Activated T-cell treated with anti-CD3 and anti-CD28 coated beads for 4 hours (primary cell): ENCODE data around the gene MTA3.
"Not testable (repeated sequence)": the region's sequence is repeated elsewhere in the genome, so short reads cannot be mapped to it uniquely, and the experiment has no call there.

Experiments
- DNase-seq: peaks from one replicate; pipeline ENCODE4 v3.0.0-alpha.2; 2020

Gene MTA3

GRCh38 chr2:42567806-42568400 is 529 bp upstream of the MTA3 start:
- DNase-seq, result no peak

GRCh38 chr2:42569116-42569711 is 782 bp downstream of the MTA3 start:
- DNase-seq, result no peak

GRCh38 chr2:42569883-42570282 is 1.5 kb downstream of the MTA3 start:
- DNase-seq, result no peak

GRCh38 chr2:42572297-42573081 is 4.1 kb downstream of the MTA3 start:
- DNase-seq, result no peak

GRCh38 chr2:42573256-42573655 is 4.8 kb downstream of the MTA3 start:
- no peak for DNase-seq

- DNase-seq, result no peak
Observed at GRCh38 chr2:42575458-42576064, 7.1 kb downstream of the MTA3 start.

- DNase-seq, result no peak
Observed at GRCh38 chr2:42578621-42579020, 10.2 kb downstream of the MTA3 start.

GRCh38 chr2:42581257-42581656 is 12.8 kb downstream of the MTA3 start:
- DNase-seq, result no peak

- not testable (repeated sequence) for DNase-seq
Observed at GRCh38 chr2:42584628-42585027, 16.2 kb downstream of the MTA3 start.

GRCh38 chr2:42585779-42586178 is 17.3 kb downstream of the MTA3 start:
- DNase-seq, result no peak

GRCh38 chr2:42587526-42588117 is 19.2 kb downstream of the MTA3 start:
- no peak for DNase-seq

DNA sequence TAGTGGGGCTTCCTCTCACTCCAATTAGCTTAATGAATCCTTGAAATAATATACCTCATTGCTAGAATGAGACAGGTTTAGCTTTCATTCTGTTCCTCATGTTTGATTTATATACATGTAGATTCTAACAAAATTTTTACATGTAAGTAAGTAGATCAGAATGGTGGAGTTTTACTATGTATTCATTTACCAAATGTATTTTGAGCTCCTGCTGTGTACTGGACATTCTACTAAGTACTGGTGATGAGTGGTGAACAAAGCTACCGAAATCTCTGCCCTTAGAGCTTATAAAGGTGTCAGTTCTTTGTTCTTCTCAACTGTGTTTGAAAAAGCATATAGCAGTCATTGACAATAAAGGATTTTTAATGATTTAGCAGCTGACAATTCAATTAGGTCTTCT is 19.7 kb downstream of the MTA3 start:
- DNase-seq, result no peak

DNA sequence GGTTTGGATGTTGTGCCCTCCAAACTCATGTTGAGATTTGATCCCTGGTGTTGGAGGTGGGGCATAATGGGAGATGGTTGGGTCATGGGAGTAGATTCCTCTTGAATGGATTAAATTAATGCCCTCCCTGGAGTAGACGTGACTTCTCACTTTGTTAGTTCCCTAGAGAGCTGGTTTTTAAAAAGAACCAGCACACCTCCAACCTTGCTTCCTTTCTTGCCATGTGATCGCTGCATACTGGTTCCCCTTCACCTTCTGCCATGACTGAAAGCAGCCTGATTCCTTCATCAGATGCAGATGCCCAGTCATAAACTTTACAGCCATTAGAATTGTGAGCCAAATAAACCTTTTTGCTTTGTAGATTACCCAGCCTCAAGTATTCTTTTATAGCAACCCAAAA is 21.7 kb downstream of the MTA3 start:
- DNase-seq, result no peak

DNA sequence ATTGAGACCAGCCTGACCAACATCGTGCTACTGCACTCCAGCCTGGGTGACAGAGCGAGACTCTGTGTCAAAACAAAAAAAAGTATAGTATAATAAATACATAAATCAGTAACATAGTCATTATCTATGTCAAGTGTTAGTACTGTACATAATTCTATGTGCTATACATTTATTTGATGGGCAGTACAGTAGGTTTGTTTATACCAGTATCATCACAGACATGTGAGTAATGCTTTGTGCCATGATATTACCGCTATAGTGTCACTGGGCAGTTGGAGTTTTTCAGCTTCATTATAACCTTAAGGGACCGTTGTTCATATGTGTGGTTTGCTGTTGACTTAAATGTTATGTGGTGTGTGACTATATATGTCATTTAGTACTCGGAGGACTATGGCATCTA is 24.9 kb downstream of the MTA3 start:
- no peak for DNase-seq

- DNase-seq, result no peak
Observed at GRCh38 chr2:42598656-42599055, 30.2 kb downstream of the MTA3 start.

DNA sequence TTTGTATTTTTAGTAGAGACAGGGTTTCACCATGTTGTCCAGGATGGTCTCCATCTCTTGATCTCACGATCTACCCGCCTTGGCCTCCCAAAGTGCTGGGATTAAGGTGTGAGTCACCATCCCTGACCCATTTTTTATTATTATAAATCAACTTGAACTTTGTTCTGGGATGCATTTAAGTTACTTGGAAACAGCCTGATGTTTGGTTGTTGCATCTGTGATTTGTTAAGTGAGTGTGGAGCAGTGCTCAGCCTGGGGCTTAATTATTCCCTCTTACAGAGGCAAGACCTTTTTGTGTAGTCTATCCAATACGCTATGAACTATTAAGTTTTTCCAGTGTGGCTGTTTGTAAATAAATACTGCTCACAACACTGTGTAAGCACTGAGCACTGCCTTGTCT is 32.6 kb downstream of the MTA3 start:
- no peak for DNase-seq

DNA sequence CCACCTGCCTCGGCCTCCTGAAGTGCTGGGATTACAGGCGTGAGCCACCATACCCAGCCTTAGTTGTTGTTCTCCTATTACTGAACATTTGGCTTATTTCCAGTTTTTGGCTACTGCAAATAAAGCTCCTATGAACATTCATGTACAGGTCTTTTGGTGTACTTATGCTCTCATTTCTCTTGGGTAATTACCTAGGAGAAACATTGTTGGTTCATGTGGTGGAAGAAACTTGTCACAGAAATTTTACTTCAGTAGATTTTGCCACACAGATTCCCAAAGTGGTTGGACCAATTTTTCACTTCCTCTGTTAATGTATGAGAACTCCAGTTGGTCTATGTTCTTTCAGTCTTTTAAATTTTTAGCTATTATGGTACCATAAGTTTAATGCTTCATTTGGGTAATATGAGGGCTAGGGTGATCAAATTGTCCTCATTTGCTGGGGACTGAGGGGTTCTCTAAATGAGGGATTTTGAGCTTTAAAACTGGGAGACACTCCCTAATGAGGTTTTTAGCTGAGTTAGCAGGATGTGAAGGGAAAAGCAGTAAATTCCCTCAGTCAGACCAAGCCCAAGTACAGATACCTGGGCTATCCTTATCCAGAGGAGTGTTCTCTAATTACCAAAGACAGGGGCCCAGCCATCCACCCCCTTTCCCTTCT is 33.9 kb downstream of the MTA3 start:
- DNase-seq, result no peak

DNA sequence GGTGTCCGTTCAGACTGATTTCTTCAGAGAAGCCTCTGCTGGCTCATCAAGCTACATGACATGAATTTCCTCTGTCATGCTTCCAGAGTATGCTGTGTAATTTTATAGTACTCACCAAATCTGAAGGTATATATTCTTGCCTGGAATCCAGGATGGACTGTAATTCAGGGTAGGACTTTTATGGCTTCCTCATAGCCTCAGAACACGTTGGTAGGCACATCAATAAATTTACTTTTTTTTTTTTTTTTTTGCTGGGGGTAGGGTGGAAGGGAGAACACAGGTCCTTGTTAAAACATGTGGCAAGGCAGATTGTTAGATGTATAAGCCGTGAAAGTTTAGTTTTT is 34.4 kb downstream of the MTA3 start:
- no peak for DNase-seq

GRCh38 chr2:42604341-42604867 is 36.0 kb downstream of the MTA3 start:
- DNase-seq, result not testable (repeated sequence)

DNA sequence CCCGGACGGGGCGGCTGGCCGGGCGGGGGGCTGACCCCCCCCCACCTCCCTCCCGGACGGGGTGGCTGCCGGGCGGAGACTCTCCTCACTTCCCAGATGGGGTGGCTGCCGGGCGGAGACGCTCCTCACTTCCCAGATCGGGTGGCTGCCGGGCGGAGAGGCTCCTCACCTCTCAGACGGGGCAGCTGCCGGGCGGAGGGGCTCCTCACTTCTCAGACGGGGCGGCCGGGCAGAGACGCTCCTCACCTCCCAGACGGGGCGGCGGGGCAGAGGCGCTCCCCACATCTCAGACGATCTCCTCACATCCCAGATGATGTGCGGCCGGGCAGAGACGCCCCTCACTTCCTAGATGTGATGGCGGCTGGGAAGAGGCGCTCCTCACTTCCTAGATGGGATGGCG is 37.7 kb downstream of the MTA3 start:
- not testable (repeated sequence) for DNase-seq

DNA sequence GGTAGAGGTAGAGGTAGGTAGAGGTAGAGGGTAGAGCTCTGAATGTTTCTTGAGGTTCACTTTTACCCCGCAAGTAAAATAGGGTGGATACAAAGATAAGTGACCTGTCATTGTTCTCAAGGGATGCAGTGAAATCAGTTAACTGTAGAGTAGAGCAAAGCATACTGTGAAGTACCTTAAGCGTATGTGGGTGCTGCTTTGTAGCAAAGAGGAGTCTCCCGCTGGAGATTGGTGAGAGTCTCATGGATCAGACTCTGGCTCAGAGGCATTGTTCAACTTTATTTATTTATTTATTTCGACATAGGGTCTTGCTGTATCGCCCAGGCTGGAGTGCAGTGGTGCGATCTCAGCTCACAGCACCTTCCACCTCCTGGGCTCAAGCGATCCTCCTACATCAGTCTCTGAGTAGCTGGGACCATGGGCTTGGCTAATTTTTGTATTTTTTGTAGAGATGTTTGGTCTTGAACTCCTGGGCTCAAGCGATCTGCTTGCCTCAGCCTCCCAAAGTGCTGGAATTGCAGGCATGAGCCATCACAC is 38.7 kb downstream of the MTA3 start:
- DNase-seq, result no peak

DNA sequence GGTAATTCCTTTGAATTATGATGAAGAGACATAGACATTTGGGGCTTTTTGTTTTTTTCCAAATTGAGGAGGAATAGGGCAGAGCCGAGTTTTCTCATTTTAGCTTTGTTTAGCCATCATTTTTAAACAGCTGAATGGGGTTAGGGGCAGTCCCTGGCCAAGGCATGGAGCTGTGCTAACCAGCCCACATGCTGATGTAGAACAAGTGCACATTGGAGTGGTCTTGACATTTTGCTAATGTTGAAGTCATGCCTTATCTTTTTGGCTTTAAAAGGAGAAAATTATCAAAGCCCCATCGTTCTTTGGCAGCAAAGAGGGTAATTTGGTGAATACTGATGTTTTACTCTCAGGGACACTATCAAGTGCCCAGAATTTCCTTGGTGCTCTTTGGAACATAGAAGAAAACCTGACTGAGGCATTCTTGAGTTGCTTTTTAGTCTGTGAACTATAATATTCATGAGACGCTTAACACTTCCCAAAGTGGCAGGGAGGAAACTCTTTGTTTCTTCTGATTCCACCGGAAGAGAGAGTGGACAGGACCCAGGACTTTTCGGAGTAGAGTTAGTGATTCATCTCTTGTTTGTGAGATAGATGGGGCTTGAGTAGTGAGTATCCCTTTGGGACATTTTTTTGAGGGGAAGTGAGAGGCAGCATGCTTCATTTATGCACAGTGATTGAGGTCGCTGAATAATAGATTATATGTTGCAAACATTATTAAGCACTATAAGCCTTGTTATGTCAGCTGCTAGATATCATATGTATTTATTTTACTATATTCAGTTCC is 45.0 kb downstream of the MTA3 start:
- no peak for DNase-seq
